Measurements from ENCODE around the gene GFM1. TPM values are rescaled to one million over a fixed set of nuclear protein-coding genes. Genes with fewer than 3 reads are reported as not detected.

Gene GFM1
- total and polyA plus RNA-seq, 2 experiments from 2014 or later, result 24.5 to 59.9 TPM

DNA sequence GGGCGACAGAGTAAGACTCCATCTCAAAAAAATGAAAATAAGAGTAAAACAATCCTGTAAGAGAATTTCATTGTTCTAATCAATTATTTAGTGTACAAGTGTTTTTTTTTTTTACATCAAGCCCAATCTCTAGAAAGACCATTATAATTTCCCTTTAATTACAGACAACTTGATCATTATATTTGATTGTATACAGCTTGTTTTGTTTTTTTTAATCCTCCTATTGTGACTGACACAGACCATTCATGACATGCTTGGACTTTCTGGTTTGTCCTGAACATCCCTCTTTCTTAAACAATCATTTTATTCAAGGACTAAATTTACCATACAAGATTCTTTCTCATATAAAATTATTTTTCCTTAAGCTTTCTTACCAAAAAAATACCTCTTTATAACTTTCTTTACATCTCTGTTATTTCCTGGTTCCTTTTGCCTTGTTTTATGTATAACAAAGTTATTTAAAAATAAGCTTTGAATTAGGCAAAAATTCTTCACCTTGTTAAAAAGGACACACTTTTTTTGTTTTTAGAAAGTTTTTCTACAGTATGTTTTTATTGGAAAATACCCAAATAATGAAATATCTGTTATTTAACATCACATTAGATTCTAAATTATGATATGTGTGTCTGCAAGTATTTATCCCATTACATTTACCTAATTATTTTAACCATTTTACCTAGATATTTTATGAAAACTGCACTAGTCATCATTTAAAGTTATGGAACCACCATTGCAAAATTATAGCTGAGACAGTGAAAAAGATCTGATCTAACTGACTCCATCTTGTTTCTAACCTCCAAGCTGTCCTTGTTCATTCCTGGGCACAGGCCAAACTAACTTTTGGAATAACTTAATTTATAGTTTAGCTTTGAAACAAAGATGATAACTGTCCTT, 26.1 kb upstream of the GFM1 start (continued):
- TF ChIP-seq, protein P1, sequence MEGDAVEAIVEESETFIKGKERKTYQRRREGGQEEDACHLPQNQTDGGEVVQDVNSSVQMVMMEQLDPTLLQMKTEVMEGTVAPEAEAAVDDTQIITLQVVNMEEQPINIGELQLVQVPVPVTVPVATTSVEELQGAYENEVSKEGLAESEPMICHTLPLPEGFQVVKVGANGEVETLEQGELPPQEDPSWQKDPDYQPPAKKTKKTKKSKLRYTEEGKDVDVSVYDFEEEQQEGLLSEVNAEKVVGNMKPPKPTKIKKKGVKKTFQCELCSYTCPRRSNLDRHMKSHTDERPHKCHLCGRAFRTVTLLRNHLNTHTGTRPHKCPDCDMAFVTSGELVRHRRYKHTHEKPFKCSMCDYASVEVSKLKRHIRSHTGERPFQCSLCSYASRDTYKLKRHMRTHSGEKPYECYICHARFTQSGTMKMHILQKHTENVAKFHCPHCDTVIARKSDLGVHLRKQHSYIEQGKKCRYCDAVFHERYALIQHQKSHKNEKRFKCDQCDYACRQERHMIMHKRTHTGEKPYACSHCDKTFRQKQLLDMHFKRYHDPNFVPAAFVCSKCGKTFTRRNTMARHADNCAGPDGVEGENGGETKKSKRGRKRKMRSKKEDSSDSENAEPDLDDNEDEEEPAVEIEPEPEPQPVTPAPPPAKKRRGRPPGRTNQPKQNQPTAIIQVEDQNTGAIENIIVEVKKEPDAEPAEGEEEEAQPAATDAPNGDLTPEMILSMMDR (conservative IDR thresholded peaks at IDR 0.05; ENCODE audit: low read depth in 2 of 2), result no peak

DNA sequence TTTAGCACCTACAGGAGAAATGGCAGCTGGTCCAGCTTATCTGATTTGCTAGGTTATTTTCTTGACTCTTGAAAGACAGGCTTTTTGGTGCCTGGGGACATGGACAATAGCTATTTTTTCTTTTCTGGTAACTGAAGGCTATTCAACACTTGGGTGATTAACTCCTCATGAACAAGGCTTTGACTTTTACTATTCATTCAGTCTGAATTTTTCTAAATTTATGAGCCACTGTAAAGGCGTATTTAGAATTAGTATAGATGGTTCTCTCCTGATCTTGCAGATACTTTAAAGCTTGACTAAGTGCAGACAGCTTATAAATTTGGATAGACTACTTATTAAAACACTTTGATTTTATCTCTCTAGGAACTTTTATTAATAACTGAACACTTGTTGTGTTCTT, 18.4 kb upstream of the GFM1 start:
- H3F3A ChIP-seq (replicated peaks; ENCODE audit: low read depth), result no peaks in the 10 kb centered on the region
- TF ChIP-seq, protein P2, sequence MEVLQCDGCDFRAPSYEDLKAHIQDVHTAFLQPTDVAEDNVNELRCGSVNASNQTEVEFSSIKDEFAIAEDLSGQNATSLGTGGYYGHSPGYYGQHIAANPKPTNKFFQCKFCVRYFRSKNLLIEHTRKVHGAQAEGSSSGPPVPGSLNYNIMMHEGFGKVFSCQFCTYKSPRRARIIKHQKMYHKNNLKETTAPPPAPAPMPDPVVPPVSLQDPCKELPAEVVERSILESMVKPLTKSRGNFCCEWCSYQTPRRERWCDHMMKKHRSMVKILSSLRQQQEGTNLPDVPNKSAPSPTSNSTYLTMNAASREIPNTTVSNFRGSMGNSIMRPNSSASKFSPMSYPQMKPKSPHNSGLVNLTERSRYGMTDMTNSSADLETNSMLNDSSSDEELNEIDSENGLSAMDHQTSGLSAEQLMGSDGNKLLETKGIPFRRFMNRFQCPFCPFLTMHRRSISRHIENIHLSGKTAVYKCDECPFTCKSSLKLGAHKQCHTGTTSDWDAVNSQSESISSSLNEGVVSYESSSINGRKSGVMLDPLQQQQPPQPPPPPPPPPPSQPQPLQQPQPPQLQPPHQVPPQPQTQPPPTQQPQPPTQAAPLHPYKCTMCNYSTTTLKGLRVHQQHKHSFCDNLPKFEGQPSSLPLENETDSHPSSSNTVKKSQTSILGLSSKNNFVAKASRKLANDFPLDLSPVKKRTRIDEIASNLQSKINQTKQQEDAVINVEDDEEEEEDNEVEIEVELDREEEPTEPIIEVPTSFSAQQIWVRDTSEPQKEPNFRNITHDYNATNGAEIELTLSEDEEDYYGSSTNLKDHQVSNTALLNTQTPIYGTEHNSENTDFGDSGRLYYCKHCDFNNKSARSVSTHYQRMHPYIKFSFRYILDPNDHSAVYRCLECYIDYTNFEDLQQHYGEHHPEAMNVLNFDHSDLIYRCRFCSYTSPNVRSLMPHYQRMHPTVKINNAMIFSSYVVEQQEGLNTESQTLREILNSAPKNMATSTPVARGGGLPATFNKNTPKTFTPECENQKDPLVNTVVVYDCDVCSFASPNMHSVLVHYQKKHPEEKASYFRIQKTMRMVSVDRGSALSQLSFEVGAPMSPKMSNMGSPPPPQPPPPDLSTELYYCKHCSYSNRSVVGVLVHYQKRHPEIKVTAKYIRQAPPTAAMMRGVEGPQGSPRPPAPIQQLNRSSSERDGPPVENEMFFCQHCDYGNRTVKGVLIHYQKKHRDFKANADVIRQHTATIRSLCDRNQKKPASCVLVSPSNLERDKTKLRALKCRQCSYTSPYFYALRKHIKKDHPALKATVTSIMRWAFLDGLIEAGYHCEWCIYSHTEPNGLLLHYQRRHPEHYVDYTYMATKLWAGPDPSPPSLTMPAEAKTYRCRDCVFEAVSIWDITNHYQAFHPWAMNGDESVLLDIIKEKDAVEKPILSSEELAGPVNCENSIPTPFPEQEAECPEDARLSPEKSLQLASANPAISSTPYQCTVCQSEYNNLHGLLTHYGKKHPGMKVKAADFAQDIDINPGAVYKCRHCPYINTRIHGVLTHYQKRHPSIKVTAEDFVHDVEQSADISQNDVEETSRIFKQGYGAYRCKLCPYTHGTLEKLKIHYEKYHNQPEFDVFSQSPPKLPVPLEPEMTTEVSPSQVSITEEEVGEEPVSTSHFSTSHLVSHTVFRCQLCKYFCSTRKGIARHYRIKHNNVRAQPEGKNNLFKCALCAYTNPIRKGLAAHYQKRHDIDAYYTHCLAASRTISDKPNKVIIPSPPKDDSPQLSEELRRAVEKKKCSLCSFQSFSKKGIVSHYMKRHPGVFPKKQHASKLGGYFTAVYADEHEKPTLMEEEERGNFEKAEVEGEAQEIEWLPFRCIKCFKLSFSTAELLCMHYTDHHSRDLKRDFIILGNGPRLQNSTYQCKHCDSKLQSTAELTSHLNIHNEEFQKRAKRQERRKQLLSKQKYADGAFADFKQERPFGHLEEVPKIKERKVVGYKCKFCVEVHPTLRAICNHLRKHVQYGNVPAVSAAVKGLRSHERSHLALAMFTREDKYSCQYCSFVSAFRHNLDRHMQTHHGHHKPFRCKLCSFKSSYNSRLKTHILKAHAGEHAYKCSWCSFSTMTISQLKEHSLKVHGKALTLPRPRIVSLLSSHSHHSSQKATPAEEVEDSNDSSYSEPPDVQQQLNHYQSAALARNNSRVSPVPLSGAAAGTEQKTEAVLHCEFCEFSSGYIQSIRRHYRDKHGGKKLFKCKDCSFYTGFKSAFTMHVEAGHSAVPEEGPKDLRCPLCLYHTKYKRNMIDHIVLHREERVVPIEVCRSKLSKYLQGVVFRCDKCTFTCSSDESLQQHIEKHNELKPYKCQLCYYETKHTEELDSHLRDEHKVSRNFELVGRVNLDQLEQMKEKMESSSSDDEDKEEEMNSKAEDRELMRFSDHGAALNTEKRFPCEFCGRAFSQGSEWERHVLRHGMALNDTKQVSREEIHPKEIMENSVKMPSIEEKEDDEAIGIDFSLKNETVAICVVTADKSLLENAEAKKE (CRISPR knock-in tag; IDR thresholded peaks at IDR 0.05), result no peak
- TF ChIP-seq, protein P3, sequence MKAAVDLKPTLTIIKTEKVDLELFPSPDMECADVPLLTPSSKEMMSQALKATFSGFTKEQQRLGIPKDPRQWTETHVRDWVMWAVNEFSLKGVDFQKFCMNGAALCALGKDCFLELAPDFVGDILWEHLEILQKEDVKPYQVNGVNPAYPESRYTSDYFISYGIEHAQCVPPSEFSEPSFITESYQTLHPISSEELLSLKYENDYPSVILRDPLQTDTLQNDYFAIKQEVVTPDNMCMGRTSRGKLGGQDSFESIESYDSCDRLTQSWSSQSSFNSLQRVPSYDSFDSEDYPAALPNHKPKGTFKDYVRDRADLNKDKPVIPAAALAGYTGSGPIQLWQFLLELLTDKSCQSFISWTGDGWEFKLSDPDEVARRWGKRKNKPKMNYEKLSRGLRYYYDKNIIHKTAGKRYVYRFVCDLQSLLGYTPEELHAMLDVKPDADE (IDR thresholded peaks at IDR 0.05), result no peak
- no peak for TF ChIP-seq ZNF114 (CRISPR knock-in tag; IDR thresholded peaks at IDR 0.05)
- no peak for TF ChIP-seq STAT1 (IDR thresholded peaks at IDR 0.05; ENCODE audit: unreplicated experiment)
- TF ChIP-seq ZNF331 (CRISPR knock-in tag; IDR thresholded peaks at IDR 0.05; ENCODE audit: low read depth), result no peak
- TF ChIP-seq, protein P1 (conservative IDR thresholded peaks at IDR 0.05; ENCODE audit: low read depth in 2 of 2), result no peak
- no peak for TF ChIP-seq NANOG (IDR thresholded peaks at IDR 0.05; ENCODE audit: borderline replicate concordance)
- TF ChIP-seq JUNB (IDR thresholded peaks at IDR 0.05; ENCODE audit: unreplicated experiment), result no peak
- TF ChIP-seq POLR2AphosphoS5 (IDR thresholded peaks at IDR 0.05; ENCODE audit: low read depth), result no peak
- no peak for TF ChIP-seq CREB1 (CRISPR knock-in tag; IDR thresholded peaks at IDR 0.05; ENCODE audit: low read depth)
- TF ChIP-seq EZH2 (IDR thresholded peaks at IDR 0.05; ENCODE audit: low read depth, unreplicated experiment), result no peak
- no peak for TF ChIP-seq EZH2phosphoT487 (IDR thresholded peaks at IDR 0.05; ENCODE audit: unreplicated experiment)
- Mint-ChIP-seq H3K27ac (no peak overlapping the region), H3K36me3 (ENCODE audit: low read depth) (peaks cover 6% of the 10 kb centered on the region; the same call in 1 of the 3 replicates), H3K27me3 (ENCODE audit: insufficient read depth, low read depth, poor library complexity) (peaks cover 5% of the 10 kb centered on the region), H3K4me1 (no peaks in the 10 kb centered on the region), H3K4me3 (no peak overlapping the region), H3K9me3 (peaks cover 9% of the 10 kb centered on the region)
- no peak overlapping the region for H2AFZ ChIP-seq
- H3K36me3 ChIP-seq (ENCODE audit: insufficient read depth), result no peaks in the 10 kb centered on the region
- no peaks in the 10 kb centered on the region for H3K27me3 ChIP-seq (ENCODE audit: insufficient read depth)
- no peak overlapping the region for H3K4me2 ChIP-seq
- ATAC-seq, result no peak
- H3K79me2 ChIP-seq (replicated peaks; ENCODE audit: insufficient read depth), result no peaks in the 10 kb centered on the region
- H3K27ac ChIP-seq (ENCODE audit: low read depth), result no peak overlapping the region
- no peaks in the 10 kb centered on the region for H3K4me1 ChIP-seq (ENCODE audit: insufficient read depth)
- no peak for DNase-seq (ENCODE audit: low spot score)
- H3K4me3 ChIP-seq, result no peak overlapping the region
- peaks cover 11% of the 10 kb centered on the region; the same call in 1 of the 2 replicates for H3K9me2 ChIP-seq (ENCODE audit: insufficient read depth)
- H4K20me1 ChIP-seq (replicated peaks; ENCODE audit: insufficient read depth), result no peaks in the 10 kb centered on the region
